ENCODE results near the gene ARPC2.
"Not testable (repeated sequence)": the region's sequence is repeated elsewhere in the genome, so short reads cannot be mapped to it uniquely, and the experiment has no call there.

Gene ARPC2

DNA sequence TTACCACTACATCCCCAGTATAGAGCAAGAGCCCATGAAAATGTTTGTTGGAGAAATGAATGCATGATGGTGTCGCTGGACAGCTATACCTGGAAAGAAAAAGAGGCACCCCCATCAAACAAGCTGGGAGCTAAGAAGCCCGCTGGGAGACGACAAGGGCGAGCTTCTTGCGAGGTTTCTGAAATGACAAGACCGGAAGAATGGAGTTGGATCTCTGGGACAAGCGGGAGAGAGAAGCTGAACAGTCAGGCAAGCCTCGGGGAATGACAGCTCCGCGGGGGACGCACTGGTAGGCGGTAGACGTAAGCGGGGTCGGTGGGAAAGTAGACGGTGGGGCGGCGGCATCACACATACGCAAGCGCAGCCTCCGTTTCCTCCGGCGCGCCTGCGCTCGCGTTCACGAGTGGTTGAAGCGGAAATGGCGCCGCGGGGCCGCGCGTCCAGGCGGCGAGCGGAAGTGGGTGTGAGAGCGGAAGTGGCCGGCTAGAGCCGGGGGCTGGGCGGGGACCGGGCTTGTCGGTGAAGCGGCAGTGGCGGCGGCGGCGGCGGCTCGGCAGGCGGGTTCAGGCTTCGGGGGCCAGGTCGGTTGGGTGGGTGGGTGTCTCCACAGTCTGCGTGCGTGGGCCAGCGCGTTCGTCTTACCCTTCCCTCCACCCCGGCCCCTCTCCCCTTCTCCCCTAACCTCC, at the start of gene ARPC2:
ARPC2 (plus strand) TSS at position 516 of the 686 bp plus-strand sequence. CDS start 282 bp downstream, outside the sequence.
- H3K4me3 ChIP-seq (ENCODE audit: low read depth, low read length) = peak within 1 kb of the TSS; percentile 97
- TF ChIP-seq, protein P1, sequence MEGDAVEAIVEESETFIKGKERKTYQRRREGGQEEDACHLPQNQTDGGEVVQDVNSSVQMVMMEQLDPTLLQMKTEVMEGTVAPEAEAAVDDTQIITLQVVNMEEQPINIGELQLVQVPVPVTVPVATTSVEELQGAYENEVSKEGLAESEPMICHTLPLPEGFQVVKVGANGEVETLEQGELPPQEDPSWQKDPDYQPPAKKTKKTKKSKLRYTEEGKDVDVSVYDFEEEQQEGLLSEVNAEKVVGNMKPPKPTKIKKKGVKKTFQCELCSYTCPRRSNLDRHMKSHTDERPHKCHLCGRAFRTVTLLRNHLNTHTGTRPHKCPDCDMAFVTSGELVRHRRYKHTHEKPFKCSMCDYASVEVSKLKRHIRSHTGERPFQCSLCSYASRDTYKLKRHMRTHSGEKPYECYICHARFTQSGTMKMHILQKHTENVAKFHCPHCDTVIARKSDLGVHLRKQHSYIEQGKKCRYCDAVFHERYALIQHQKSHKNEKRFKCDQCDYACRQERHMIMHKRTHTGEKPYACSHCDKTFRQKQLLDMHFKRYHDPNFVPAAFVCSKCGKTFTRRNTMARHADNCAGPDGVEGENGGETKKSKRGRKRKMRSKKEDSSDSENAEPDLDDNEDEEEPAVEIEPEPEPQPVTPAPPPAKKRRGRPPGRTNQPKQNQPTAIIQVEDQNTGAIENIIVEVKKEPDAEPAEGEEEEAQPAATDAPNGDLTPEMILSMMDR (conservative IDR thresholded peaks at IDR 0.05; ENCODE audit: low read depth, low read length) = no peak
- DNase-seq (ENCODE audit: low read depth) = peak; percentile 97

DNA sequence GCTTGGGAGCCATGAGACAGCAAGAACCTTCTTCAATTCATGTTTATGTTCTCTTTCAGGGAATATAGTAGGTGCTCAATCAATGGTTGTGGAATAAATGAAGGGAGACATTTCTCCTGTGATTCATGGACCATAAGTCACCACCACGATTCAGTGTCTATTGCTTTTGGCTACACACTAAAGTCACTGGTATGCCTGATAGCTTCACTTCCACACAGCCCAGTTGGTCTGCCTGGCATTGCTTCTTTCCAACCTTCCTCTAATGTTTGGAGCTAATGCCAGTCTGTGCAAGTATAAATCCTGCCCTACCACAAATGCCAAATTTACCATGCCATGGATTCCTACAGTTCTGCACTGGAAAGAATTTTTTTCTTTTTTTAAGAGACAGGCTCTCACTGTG, 49.0 kb upstream of the ARPC2 start:
- TF ChIP-seq, protein P1 (conservative IDR thresholded peaks at IDR 0.05; ENCODE audit: low read depth, low read length) = no peak
- H3K4me3 ChIP-seq (ENCODE audit: low read depth, low read length) = no peak overlapping the region
- no peak for DNase-seq (ENCODE audit: low read depth)

DNA sequence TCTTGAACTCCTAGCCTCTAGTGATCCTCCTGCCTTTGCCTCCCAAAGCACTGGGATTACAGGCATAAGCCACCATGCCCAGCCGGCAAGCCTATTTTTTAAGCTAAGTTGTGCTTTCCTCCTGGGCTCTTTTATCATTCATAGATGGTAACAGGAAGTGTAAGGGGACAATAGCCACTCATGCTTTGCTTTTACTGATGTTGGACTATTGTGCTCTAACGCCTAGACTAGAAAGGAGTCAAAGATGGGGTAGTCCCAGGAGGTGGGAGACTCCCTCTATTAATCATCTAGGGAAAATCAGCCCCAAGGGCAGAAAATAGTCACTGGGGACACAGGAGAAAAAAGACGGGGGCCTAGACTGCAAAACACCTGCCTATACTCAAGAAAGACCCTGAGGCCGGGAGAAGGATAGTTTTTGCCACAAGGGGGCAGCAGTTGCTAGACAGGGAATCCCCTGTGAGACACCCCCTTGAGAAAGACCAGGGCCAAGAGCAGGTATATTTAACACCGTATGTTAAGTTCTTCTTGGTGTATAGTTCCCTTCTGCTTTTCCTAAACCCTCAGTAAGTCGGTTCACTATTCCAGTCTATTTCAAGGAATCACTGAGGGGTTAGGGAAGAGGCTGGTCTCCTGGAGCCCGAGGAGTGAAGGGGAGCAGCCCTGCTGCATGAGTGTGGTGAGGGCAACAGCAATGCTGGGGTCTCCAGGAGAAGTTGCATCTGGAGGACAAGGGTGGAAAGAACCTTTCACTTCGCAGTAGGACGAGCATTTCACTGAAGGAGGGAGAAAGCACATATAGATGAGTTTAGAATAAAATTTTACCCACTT, 48.1 kb upstream of the ARPC2 start:
- peak; percentile 52 for DNase-seq (ENCODE audit: low read depth)

GRCh38 chr2:218169757-218170546, 47.0 kb upstream of the ARPC2 start:
- TF ChIP-seq, protein P1 (conservative IDR thresholded peaks at IDR 0.05; ENCODE audit: low read depth, low read length) = no peak

More for the DNA sequence above, 48.1 kb upstream of the ARPC2 start:
- TF ChIP-seq, protein P1 (conservative IDR thresholded peaks at IDR 0.05; ENCODE audit: low read depth, low read length) = peak; percentile 84
- H3K4me3 ChIP-seq (ENCODE audit: low read depth, low read length) = no peak overlapping the region

DNA sequence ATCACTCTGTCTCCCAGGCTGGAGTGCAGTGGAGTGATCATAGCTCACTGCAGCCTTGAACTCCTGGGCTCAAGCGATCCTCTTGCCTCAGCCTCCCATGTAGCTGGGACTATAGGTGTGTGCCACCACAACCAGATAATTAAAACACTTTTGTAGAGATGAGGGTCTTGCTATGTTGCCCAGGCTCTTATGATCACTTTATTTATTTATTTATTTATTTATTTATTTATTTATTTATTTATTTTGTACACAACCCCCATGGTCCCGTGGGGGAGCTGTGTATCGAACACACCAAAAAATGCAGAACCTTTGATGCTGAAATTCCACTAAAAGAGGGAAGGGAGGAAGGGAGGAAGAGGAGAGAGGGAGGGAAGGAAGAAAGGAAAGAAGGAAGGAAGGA, 45.2 kb upstream of the ARPC2 start:
- DNase-seq (ENCODE audit: low read depth); H3K4me3 ChIP-seq (ENCODE audit: low read depth, low read length): not testable (repeated sequence)

More at GRCh38 chr2:218169757-218170546, 47.0 kb upstream of the ARPC2 start:
- H3K4me3 ChIP-seq (ENCODE audit: low read depth, low read length) = no peak overlapping the region
- no peak for DNase-seq (ENCODE audit: low read depth)

- TF ChIP-seq, protein P1 (conservative IDR thresholded peaks at IDR 0.05; ENCODE audit: low read depth, low read length) = no peak
- H3K4me3 ChIP-seq (ENCODE audit: low read depth, low read length) = no peak overlapping the region
- no peak for DNase-seq (ENCODE audit: low read depth)
Measured at GRCh38 chr2:218172845-218173244, 44.1 kb upstream of the ARPC2 start.

- no peak for DNase-seq (ENCODE audit: low read depth)
- TF ChIP-seq, protein P1 (conservative IDR thresholded peaks at IDR 0.05; ENCODE audit: low read depth, low read length) = no peak
- no peak overlapping the region for H3K4me3 ChIP-seq (ENCODE audit: low read depth, low read length)
Measured at GRCh38 chr2:218179782-218180181, 37.2 kb upstream of the ARPC2 start.
